Measurements from ENCODE around the gene ITGA5. TPM values are rescaled to one million over a fixed set of nuclear protein-coding genes. Genes with fewer than 3 reads are reported as not detected.

The ITGA5 gene
- polyA plus RNA-seq, 10 donors = 89.5 to 116 (median 108) TPM

- no peak for DNase-seq
These were observed 5.5 kb downstream of the ITGA5 start for GRCh38 chr12:54413284-54414190.

- no peak for DNase-seq
These were observed 6.3 kb downstream of the ITGA5 start for GRCh38 chr12:54412786-54413185.

- DNase-seq = no peak
These were observed 6.7 kb downstream of the ITGA5 start for GRCh38 chr12:54412348-54412747.

GRCh38 chr12:54411391-54412241 lies 7.5 kb downstream of the ITGA5 start:
- peak in 1 of 3 donors; percentile 96 for DNase-seq

GRCh38 chr12:54409267-54409666 lies 9.8 kb downstream of the ITGA5 start:
- DNase-seq = no peak

GRCh38 chr12:54407183-54407905 lies 11.7 kb downstream of the ITGA5 start:
- no peak for DNase-seq

GRCh38 chr12:54405573-54405972 lies 13.5 kb downstream of the ITGA5 start:
- no peak for DNase-seq

GRCh38 chr12:54405106-54405505 lies 14.0 kb downstream of the ITGA5 start:
- DNase-seq = no peak

- DNase-seq = no peak
These were observed 14.7 kb downstream of the ITGA5 start for GRCh38 chr12:54404061-54405004.

- DNase-seq = no peak
These were observed 17.9 kb downstream of the ITGA5 start for GRCh38 chr12:54401119-54401518.

- DNase-seq = peak; percentile 83 to 93 (median 91)
These were observed 19.9 kb downstream of the ITGA5 start for GRCh38 chr12:54398995-54399793.

GRCh38 chr12:54398218-54398617 lies 20.8 kb downstream of the ITGA5 start:
- DNase-seq = no peak

GRCh38 chr12:54397157-54397556 lies 21.9 kb downstream of the ITGA5 start:
- DNase-seq = no peak

- no peak for DNase-seq
These were observed 23.5 kb downstream of the ITGA5 start for GRCh38 chr12:54395545-54395944.

GRCh38 chr12:54394986-54395385 lies 24.1 kb downstream of the ITGA5 start:
- DNase-seq = no peak

- peak in 1 of 3 donors; percentile 72 for DNase-seq
These were observed 24.8 kb downstream of the ITGA5 start for GRCh38 chr12:54394281-54394719.

GRCh38 chr12:54393743-54394142 lies 25.3 kb downstream of the ITGA5 start:
- no peak for DNase-seq

- DNase-seq = no peak
These were observed 25.9 kb downstream of the ITGA5 start for GRCh38 chr12:54393207-54393609.

- DNase-seq = no peak
These were observed 26.4 kb downstream of the ITGA5 start for GRCh38 chr12:54392485-54393206.
